HG03575 (cell line): ENCODE data around the gene LGI2.
"Not testable (repeated sequence)": the region's sequence is repeated elsewhere in the genome, so short reads cannot be mapped to it uniquely, and the experiment has no call there.

Experiments
- ATAC-seq: cut with Tn5 transposase; IDR thresholded peaks from one replicate; pipeline ENCODE4 v1.9.1; 2021; ENCODE audit not compliant: unreplicated experiment, insufficient number of reproducible peaks, low FRiP score; ENCODE audit errors: extremely low read depth

The LGI2 gene

GRCh38 chr4:25057299-25057698 lies 26.6 kb upstream of the LGI2 start:
- no peak for ATAC-seq

DNA sequence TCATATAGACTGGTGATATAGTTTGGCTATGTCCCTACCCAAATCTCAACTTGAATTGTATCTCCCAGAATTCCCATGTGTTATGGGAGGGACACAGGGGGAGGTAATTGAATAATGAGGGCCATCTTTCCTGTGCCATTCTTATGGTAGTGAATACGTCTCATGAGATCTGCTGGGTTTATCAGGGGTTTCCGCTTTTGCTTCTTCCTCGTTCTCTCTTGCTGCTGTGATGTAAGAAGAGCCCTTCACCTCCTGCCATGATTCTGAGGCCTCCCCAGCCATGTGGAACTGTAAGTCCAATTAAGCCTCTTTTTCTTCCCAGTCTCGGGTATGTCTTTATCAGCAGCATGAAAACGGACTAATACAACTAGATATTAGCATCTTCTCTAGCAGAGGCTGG lies 21.3 kb upstream of the LGI2 start:
- not testable (repeated sequence) for ATAC-seq

DNA sequence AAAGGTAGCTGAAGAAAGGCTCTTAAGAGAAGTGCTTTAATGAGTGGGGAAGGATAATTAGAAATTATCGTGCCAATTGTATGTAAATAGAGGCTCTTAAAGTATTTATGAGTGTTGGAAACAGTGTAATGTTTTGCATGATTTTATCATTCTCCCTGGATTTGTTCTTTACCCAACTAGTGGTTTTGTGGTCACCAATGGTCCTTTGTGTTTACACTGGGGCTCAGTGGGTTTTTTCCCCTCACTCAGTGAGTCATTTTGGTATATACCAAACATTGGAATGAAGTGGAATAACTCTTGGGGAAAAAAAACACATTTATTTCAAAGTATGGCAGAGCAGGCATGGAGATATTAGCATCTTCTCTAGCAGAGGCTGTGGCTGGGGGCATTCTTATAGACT lies 20.8 kb upstream of the LGI2 start:
- no peak for ATAC-seq

GRCh38 chr4:25050370-25051078 lies 19.8 kb upstream of the LGI2 start:
- ATAC-seq = no peak

- no peak for ATAC-seq
Observed at GRCh38 chr4:25043548-25043947, 12.8 kb upstream of the LGI2 start.

DNA sequence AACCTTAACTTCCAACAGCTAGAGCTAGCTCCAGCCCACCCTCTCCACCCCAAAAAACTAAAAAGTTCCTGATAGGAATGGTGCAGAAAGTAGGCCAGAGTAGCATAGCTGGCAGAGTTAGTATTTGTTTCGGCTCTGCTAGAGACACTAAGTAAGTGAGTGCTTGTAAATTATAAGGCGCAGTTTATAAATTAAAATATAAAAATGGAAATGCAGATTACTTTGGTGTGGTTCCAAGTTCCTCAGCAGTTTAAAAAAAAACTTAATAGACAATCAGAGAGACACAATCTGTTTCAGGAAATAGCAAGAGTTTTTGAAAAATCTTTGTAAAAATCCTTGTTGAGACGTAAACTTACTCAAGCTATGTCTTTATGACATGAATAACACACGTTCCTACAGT lies 2.8 kb upstream of the LGI2 start:
- ATAC-seq = no peak

GRCh38 chr4:25032126-25032525 lies 1.4 kb upstream of the LGI2 start:
- no peak for ATAC-seq

GRCh38 chr4:25031077-25031621 lies 403 bp upstream of the LGI2 start:
- no peak for ATAC-seq

GRCh38 chr4:25029479-25030276 lies 1.1 kb downstream of the LGI2 start:
- no peak for ATAC-seq

DNA sequence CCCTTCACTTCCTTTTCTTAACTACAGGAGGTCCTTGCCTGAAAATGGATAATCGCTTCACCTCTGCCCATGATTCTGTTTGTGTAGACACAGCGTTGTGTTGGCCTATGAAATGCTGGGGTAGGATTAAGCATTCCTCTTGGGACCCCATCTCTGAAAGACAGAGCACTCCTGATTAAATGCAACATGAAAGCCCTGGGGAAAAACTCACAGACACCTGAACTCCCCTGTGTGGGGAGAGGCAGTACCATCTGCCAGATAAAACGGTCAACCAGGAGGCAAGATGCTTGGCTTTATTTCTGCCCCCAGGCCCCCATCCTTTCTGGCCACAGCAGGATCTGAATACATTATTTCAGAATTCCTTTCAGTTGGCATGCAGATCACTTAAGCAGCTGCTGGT lies 1.9 kb downstream of the LGI2 start:
- no peak for ATAC-seq

GRCh38 chr4:25022766-25023165 lies 8.0 kb downstream of the LGI2 start:
- no peak for ATAC-seq

DNA sequence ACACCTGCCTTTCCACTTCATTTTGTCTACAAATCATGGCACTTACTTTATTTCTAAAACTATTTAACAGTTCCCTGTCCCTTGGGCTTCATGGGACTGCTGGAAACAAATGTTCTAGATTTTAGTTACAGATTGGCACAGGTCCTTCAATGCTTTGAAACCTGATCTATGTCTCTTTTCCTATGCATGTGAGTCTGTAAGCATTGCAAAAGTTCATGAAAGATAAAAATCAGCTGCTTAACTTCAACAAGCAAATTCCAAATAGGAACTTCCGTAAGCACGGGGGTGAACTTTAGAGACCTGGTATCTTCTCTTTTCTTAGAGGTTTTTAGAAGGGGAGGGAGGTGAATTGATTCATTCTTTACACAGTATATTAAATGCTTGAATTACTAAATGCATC lies 9.5 kb downstream of the LGI2 start:
- no peak for ATAC-seq

DNA sequence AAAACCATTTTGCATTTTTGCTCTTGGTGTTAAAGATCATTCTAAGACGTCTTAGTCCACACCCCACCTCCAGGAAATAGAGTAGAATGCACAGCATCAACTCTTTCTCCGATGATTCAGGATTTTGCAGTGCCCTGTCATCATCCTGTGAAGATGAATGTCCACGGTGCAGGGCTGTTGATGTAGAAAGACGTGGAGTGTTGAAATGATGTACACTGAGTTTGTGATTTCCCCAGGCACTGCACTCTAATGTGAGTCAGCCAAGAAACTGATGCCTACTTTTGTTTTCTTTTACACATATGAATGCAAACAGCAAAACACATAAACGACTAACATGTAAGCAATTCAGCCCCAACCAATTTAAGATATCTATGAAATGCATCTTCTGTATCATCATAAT lies 10.5 kb downstream of the LGI2 start:
- no peak for ATAC-seq

DNA sequence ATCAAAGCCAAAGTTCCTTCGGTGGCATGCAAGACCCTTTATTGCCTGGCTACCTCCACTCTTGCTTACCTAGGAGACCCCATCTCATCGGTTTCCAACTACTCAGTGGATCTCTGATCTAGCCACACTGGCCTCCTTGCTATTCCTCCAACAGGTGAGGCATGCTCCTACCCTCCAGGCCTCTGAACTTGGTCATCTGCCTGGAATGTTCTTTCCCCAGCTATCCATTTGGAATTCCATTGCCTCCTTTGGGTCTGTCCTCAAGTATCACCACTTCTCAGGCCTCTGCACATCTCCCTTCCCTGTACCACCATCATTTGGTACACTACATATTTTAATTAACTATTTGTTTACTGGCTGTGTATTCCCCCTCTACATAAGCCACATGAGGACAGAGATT lies 11.2 kb downstream of the LGI2 start:
- ATAC-seq = no peak

GRCh38 chr4:25015012-25015411 lies 15.7 kb downstream of the LGI2 start:
- ATAC-seq = no peak

- not testable (repeated sequence) for ATAC-seq
Observed at GRCh38 chr4:25014662-25014983, 16.1 kb downstream of the LGI2 start.

DNA sequence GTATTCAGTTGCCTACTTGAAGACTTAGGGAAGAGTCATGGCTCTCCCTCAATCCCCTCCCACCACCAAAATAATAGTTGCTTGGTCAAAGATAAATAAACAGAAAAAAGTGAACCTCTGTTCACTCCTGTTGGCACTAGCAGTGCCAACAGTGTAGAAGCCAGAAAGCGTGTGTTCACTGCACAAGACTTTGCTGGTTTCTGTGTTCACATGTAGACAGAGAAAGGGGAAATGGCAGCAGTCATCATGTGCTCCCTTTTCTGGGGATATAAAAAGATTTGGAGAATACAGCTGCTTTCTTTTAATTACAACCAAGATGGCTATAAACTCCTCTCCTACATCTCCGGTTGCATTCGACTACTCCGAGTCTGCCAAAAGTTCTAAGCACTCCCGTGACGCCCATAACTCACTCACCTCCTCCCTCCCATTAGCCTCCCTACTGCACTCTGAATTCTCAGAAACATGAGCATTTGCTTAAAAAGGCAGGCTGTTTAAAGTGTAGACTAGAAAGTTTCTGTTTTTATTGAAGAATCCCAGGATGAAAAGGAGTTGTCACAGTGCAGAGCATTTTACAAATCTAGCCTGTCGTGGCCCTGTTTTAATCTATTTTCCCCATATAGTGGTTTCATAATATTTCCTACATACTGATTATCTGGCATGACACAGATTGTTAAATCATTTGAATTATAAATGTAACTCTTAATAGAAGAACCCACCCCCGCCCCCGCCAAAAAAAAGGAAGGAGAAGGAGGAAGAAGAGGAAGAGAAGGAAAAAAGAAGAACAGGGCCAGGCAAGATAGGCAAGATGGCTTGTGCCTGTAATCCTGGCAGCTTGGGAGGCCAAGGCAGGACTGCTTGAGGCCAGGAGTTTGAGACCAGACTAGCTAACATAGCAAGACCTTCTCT lies 16.7 kb downstream of the LGI2 start:
- ATAC-seq = no peak

DNA sequence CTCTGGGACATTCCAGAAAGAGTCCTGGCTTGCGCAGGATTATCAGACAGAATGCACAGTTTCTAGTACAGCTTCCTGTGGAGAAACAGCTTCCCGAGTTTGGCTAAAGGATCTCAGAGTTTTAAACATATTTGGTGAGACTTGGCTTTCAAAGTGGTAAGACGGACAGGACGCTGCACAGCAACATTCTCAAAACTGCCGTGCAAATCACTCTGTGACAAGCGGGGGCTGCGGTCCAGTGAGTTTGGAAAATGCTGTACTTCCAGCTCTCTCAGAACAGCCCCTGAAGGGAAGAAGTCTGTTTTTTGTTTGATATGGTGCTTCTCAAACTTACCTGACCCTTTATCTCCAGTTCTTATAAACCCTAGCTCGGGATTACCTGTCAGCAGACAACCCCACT lies 18.1 kb downstream of the LGI2 start:
- no peak for ATAC-seq

GRCh38 chr4:25011135-25011866 lies 19.4 kb downstream of the LGI2 start:
- no peak for ATAC-seq
